GM18499 (cell line): ENCODE results near the gene GDI2.
A peak's percentile ranks its signal among the peaks of the same experiment; 100 is the strongest.
"Not testable (repeated sequence)": the region's sequence is repeated elsewhere in the genome, so short reads cannot be mapped to it uniquely, and the experiment has no call there.

ENCODE experiments used
- ATAC-seq: cut with Tn5 transposase; IDR thresholded peaks from one replicate; pipeline ENCODE4 v1.9.1; 2021; ENCODE audit warnings: moderate number of reproducible peaks; ENCODE audit not compliant: insufficient read depth, unreplicated experiment

The GDI2 gene

GRCh38 chr10:5829267-5829666 is 16.0 kb upstream of the GDI2 start:
- ATAC-seq: no peak

DNA sequence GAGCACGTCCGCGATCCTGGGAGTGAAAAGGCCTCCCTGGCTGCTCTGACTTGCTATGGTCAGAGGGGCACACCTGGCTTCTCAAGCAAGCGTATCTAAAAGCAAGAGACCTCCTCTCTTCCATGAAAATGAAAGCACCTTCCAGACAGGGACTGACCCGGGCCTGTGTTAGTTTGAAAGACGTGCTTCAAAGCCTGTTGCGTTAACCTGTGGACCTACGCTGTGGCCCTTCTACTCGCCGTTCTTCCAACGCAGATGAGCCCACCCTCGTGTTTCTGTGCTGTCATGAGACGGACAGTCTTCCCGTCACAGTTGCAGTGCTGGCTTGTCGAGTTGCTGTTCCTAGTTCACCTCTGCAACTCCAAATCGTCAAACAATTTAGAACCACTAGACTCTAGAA is 15.5 kb upstream of the GDI2 start:
- ATAC-seq: no peak

DNA sequence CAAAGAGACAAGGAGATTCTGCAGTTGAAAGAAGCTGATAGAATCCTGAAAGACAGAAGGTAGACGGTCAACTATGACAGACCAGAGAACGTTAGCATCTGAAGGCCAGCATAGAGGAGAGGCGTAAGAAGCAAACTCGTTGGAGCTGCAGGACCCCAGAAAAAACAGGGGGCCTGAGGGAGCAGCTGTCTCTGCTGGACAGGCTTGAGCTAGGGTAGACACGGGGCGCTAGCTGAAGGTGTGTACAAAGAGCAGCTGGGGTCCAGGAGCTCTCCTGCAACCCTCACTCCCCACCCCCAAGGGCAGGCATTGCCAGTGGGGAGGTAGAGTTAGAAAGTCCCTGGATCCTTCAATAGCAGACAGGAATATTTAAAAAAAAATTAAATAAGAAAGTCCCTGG is 14.6 kb upstream of the GDI2 start:
- ATAC-seq: no peak

DNA sequence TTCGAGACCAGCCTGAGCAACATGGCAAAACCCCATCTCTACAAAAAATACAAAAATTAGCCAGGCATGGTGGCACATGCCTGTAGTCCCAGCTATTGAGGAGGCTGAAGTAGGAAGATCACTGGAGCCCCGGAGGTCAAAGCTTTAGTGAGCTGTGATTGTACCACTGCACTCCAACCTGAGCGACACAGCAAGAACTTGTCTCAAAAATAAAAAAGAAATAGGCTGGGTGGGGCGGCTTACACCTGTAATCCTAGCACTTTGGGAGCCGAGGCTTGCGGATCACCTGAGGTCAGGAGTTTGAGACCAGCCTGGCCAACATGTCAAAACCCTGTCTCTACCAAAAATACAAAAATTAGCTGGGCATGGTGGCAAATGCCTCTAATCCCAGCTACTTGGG is 13.3 kb upstream of the GDI2 start:
- ATAC-seq: not testable (repeated sequence)

DNA sequence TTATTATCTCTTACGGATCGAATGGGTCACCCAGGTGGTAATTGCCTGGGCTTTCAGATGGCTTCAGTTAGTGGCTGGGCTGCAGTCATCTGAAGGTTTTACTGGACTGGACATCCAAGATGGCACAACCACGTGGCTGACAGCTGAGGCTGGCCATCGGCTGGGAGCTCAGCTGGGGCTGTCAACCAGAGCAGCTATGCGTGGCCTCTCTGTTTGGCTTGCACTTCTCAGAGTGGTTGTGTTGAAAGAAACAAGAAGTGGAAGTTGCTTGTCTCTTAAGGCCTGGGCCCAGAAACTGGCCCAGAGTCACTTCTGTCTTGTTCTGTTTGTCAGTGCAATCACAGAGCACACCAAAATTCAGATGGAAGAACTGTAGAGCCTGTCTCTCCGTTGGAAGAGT is 5.7 kb upstream of the GDI2 start:
- ATAC-seq: no peak

- no peak for ATAC-seq
Measured at GRCh38 chr10:5818048-5818331, 4.8 kb upstream of the GDI2 start.

- ATAC-seq: no peak
Measured at GRCh38 chr10:5817322-5818047, 4.3 kb upstream of the GDI2 start.

DNA sequence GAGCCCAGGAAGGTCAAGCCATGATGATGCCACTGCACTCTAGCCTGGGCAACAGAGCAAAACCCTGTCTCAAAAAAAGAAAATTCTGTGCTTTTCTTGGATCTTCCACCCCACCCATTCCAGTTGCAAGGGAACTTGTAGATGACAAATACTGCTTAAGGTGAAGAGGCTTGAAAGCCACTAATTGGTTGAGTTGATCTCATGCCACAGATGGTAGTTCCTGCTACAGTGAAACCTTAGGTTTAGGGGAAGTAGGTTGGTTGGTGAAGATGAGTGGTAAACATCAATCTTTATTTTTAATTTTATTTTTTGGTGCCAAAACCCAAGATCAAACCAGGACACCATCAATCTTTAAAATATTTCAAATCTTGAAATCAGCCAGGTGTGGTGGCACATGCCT is 2.9 kb upstream of the GDI2 start:
- ATAC-seq: no peak

- no peak for ATAC-seq
Measured at GRCh38 chr10:5814110-5815107, 1.2 kb upstream of the GDI2 start.

DNA sequence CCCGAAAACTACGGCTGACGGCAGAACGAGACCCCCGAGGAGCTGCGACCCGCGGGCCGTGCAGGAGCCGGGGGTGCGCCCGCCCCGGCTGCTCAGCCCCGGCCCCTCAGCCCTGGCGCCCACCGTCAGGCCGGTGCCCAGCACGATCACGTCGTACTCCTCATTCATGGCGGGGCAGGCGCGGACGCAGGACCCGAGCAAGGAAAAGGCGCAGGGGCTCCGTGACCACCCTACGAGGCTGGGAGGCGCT is 218 bp downstream of the GDI2 start:
- peak; percentile 8 for ATAC-seq

DNA sequence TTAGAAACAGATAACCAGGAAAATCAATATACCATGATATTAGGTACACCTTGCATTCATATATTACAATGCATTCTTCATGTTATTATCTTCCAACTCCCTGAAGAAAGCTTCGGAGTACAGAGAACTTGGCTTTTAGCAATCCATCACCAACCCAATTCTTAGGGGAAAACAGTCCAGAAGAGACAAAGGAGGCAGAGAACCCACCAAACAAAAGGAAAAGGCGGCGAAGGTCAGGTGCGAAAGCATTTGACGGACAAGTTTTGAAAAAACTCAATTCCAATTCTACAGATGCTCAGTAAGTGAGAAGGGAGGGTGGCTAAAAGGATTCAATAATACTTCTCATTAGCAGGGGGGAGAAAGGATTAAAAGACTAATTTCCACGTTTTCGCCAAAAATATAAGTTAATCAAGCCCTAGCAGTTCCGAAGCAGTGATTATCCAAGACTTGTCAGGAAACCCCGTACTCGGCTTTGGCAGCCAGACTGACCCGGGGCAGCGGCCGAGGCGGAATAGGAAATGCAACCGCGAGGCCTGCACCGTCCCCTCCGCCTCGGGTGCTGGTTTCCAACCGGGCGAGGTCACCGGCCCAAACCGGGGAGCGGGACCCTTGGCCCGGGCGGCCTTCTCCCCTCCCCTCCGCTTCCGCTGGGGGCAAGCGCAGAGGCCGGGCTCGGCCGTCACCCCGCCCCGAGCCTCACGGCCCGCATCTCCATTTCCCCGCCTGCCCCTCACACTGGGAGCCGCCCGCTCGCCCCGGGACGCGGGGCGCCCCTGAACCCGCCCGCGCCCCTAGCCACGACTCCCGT is 747 bp downstream of the GDI2 start:
- ATAC-seq: no peak

- ATAC-seq: no peak
Measured at GRCh38 chr10:5811387-5811821, 1.8 kb downstream of the GDI2 start.

- no peak for ATAC-seq
Measured at GRCh38 chr10:5810225-5810624, 3.0 kb downstream of the GDI2 start.

DNA sequence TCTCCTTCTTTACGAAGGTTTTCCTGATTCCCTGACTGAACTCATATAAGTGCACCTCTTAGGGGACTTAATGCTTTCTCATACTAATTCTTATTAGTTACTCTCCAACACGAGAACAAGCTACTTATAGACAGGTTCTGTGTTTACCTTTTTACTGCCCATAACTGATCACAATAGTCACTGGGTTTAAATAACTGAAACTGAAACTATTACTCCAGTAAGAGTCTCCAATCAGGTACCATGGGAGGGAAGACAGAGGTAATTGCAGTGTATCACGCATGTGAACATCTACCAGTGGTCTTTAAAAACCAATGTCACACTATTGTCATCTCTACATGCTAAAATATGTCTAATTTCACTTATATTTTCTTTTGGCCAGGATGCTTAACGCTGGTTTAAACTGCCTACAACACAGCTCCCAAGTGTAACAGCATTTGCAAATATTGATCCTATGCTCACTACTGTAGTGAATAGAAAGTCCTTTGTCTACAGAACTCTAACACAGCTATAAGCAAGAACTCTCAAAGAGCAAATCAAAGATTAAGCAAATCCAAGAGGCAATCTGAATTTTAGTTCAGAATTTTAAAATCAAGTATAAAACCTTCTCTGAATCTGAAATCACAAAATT is 3.6 kb downstream of the GDI2 start:
- no peak for ATAC-seq

- ATAC-seq: not testable (repeated sequence)
Measured at GRCh38 chr10:5808783-5809392, 4.3 kb downstream of the GDI2 start.

GRCh38 chr10:5806745-5807144 is 6.5 kb downstream of the GDI2 start:
- ATAC-seq: no peak

GRCh38 chr10:5805711-5806110 is 7.5 kb downstream of the GDI2 start:
- ATAC-seq: no peak

GRCh38 chr10:5805260-5805659 is 8.0 kb downstream of the GDI2 start:
- no peak for ATAC-seq

GRCh38 chr10:5804386-5804785 is 8.8 kb downstream of the GDI2 start:
- no peak for ATAC-seq

GRCh38 chr10:5800782-5801181 is 12.5 kb downstream of the GDI2 start:
- ATAC-seq: no peak
